Stromal cell of bone marrow (primary cell): ENCODE results near the gene ABTB2.
"Not testable (repeated sequence)": the region's sequence is repeated elsewhere in the genome, so short reads cannot be mapped to it uniquely, and the experiment has no call there.

Experiments used
- DNase-seq: peaks from one replicate; pipeline ENCODE4 v3.0.0-alpha.2; 2012; ENCODE audit warnings: low read depth

The ABTB2 gene

DNA sequence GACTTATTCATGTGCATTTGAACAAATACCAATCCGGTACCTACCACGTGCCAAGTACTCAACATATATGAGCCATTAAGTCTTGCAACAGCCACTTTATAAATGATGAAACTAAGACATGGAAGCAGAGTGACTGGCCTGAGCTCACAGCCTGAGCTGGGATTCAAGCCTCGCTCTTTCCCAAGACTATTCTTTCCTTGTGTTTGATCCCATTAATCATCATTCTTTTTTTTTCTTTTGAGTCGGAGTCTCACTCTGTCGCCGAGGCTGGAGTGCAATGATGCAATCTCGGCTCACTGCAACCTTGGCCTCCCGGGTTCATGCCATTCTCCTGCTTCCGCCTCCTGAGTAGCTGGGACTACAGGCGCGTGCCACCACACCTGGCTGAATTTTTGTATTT is 119.3 kb downstream of the ABTB2 start:
- no peak for DNase-seq

DNA sequence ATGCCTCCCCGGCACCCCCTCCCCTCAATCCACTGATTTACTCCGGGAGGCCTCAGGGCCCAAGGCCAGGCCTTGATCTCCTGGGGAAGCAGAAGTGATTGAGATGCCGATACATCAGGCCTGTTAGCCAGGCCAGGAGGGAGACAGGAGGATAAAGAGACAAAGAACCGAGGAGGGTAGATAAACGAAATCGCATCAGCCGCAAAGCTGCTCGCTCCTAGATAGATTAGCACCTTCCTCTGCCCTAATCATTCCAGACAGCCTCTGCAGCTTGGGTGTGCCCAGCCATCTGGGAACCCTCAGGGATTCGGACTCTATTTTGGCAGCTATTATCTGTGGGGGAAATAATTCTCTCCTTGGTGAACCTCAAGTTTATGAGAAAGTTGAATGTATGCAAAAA is 121.2 kb downstream of the ABTB2 start:
- DNase-seq, result no peak

DNA sequence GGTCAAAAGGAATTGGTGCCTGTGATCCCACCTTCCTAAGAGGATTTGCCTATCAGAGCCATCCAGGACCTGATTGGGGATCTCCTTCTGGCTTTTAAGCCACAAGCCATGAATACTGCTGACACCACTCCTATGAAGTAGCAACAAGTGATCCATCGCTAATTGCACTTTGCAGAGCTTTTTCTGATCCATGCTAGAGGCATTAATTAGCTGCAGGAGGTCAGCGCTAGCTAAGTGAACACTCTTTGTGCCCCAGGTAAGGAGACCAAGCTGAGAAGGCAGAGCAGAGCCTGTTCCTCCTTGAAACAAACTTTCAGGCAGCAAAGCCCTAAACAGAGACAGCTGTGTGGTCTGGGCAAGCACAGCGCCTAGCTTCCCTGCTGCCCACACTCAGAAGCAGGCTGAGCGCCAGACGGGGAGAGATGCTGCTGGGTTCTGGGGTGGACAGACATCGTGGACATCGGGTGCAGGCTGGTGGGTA is 122.2 kb downstream of the ABTB2 start:
- no peak for DNase-seq

DNA sequence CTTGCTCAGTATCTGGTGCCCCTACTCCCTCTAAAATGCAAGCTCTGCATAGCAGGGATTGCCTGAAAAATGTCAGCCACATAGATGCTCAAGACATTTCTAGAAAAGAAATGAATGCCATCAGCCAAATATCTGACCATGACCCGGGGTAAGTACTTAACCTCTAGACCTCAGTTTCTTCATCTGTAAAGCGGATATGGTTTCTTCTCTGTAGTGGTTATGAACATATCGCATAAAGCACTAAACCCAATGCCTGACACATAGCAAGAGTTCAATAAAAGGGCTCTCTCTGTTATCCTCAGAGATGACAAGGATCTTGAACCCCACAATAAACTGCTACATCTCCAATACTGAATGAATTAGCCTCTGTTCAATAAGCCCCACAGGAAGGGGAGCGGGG is 122.6 kb downstream of the ABTB2 start:
- no peak for DNase-seq

DNA sequence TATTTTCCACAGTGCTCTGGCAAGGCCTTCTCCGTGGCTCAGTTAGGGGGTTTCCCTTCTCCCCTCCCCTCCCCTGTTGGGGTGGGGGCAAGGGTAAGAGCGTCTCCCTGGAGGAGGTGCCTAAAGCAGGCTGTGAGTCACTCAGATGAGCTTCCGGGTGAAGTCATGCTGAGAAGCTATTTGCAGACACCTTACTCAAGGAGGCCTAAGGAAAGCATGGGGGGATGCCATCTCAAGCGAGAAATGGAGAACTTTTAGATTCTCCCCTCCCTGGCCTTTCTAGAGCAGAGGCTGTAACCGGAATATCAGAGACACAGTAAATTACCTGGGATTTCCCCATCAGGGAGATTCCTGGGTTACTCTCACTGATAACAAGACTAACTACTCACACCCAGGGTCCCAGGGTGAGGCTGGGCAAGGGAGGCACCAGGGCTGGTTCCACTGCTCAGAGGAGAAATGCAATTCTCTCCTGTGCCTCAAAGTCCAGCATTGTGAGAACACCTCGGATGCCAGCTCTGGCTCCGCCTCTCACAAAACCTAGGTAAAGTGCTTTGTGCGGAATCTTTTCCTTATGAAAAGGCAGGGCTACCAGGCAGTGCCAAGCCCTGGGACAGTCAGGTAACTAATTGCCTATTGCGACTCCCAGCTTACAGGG is 123.6 kb downstream of the ABTB2 start:
- no peak for DNase-seq

DNA sequence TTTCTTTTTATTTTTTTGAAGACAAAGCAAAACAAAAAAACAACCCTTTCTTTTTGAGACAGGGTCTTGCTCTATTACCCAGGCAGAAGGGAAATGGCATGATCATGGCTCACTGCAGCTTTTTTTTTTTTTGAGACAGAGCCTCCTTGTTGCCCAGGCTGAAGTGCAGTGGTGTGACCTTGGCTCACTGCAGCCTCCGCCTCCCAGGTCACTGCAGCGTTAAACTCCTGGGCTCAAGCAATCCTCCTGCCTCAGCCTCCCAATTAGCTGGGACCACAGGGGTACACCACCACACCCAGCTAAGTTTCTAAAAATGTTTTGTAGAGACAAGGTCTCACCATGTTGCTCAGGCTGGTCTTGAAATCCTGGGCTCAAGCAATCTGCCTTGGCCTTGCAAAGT is 124.6 kb downstream of the ABTB2 start:
- no peak for DNase-seq

DNA sequence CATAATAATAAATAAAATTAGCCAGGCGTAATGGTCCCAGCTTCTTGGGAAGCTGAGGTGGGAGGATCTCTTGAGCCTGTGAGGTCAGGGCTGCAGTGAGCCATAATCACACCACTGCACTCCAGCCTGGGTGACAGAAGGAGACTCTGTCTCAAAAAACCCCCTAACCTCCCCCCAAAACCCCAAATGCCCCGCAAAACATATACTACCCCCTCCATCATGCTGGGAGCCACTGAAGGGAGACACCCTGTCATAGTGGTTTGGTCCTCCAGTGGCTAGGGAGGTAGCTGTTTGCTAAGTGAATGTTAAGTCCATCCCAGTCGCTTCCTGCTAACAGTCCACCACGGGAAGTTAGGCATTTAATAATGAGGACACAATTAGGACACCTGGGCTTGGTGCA is 125.0 kb downstream of the ABTB2 start:
- DNase-seq, result no peak

DNA sequence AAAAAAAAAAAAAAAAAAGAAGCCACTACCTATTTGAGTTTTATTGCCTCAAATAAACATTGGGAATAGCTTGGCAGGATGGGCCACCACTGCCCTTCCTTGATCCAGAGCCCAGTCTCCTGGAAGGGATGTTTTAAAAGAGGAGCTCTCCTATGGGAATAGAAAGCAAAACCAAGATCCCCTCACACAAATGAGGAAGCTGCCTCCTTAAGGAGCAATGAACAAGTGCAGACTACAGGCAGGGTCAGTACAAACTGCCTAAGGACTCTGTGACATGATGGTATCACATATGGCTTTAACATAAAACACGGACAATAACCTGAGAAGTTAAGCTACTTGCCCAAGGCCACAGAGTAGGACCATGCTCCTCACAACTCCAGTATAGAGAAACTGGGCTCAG is 131.6 kb downstream of the ABTB2 start:
- no peak for DNase-seq

DNA sequence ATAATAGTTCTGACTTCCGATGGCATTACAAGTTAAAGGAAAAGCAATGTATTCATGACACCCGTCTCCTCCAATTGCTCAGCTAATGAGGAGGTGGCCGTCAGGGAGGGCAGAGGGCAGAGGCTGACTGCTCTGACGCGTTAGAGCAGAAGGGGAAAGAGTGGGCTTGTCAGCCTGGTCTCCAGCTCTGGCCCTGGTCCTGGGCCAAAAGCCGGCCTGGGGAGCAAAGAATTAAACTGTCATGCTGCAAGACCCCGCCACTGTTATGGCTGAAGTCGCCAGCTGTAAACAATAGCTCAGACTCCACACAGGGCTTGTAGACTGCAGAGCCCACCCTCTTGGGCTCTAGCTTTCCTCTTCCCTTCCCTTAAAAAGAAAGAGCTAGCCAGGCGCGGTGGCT is 132.7 kb downstream of the ABTB2 start:
- no peak for DNase-seq

DNA sequence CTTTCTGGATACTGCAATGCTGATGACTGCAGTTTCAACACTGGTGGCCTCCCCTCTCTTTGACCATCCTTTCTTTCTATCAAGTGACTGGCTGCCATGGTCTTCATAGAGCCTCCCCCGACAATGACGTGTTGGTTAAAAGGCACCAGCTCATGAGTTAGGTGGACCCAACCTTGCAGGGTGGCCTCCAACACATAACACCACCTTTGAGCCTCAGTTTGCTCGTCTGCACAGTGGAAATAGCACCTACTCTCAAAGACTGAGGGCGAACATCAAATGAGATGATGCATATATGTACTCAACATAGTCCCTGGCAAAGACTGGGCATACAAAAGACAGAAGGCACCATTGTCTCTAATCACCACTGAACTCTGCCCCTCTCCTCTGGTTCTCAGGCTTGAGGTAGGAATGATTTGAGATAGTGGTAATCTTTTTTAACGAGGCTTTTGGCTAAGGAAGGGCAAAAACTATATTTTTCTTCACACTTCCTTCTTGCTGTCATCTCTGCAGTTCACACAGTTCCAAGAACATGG is 133.3 kb downstream of the ABTB2 start:
- no peak for DNase-seq

DNA sequence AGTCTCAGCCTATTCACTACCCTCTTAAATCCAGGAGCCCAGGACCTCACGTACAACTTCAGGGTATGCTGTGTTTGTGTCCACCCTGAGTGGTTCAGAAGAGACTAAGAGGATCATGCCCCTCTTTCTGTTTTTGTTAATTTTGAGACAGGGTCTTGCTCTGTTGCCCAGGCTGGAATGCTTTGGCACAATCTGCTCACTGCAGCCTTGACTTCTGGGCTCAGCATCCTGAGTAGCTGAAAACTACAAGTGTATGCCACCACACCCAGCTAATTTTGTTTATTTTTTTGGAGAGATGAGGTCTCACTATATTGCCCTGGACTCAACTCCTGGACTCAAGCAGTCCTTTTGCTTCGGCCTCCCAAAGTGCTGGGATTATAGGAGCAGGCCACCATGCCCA is 133.9 kb downstream of the ABTB2 start:
- no peak for DNase-seq

DNA sequence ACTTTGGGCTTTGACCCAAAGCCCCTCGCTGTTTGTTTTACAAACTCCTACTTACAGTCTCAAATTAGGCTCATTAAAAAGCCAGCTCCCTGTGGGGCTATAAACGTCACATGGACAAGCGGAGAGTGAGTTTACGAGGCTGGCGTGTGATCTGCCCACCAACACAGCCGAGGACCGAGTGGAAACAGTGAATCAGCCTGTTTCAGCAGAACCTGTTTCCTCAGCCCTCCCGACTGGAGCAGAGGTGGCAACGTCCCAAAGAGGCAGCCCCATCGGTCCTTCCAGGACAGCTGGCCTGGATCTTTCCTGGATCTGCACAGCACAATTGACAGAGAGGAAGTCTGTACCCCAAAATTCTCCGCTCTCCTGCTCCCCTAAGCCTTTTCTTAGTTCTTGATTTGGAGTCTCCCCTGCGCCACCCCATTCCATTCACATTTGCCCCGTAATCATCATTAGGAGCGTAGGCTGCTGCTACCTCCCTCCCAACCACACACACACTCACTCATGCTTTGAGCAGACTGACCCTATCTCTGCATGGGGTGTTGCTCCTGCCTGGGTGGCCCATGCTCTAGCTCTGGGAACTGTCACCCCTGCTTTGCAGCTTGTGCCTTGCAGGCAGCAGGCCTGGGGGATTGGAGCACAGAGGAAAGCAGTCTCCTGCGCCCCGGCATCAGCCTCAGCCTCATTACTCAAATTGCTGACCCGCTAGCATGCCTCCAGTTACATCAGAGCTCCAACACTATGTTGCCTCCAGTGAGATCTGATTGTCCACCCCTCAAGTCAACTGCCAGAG is 134.6 kb downstream of the ABTB2 start:
- peak; percentile 76 for DNase-seq

DNA sequence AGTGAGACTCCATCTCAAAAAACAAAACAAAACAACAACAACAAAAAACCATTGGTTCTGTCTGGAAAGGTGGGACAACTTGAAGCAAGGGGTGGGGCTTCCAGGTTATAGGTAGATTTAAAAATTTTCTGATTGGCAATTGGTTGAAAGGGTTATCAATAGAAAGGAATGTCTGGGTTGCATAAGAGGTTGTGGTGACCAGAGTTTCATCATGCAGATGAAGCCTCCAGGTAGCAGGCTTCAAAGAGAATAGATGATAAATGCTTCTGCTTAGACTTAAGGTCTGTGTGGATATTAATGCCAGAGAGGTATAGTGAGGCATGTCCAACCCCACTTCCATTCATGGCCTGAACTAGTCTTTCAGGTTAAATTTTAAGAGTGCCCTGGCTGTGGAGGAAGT is 135.8 kb downstream of the ABTB2 start:
- DNase-seq, result no peak

DNA sequence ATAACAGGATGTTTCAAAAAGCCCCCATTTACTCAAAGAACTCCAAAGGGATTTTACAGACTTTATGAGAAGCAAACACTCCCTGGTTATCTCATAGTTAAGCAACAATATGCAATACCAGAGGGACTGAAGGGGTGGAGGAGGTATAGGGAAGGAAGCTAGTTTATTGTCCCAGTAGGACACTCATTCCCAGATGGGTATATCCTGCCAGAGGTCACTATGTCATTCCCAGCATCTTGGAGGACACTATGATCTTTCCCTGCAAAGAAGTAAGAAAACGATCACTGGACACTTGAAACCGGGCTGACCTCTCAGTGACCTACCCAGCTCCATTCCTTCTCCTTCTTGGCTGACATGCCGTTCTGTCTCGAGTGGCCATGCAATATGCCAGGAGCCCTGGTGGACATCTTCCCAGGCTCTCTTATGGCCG is 137.9 kb downstream of the ABTB2 start:
- no peak for DNase-seq

DNA sequence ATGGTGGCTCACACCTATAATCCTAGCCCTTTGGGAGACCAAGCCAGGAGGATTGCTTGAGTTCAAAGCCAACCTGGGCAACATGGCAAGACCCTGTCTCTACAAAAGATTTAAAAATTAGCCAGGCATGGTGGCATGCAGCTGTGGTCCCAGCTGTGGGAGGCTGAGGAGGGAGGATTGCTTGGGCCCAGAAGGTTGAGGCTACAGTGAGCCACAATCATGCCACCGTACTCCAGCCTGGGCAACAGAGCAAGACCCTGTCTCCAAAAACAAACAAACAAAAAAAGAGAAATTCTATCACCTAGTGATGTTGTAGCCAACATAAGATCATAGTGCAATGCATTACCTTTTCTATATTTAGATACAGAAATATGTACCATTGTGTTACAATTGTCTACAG is 138.5 kb downstream of the ABTB2 start:
- no peak for DNase-seq

DNA sequence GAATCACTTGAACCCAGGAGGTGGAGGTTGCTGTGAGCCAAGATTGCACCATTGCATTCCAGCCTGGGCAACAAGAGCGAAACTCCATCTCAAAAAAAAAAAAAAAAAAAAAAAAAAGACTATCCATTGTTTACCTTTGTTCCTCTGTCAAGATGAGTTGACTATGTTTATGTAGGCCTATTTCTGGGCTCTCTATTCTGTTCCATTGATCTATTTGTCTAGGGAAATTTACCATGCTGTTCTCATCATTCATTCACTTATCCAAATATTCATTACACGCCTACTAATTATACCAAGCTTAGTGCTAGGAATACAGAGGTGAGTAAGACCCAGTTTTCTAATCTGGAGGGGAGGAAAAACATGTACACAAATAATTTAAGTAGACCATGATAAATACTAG is 139.1 kb downstream of the ABTB2 start:
- DNase-seq, result not testable (repeated sequence)

DNA sequence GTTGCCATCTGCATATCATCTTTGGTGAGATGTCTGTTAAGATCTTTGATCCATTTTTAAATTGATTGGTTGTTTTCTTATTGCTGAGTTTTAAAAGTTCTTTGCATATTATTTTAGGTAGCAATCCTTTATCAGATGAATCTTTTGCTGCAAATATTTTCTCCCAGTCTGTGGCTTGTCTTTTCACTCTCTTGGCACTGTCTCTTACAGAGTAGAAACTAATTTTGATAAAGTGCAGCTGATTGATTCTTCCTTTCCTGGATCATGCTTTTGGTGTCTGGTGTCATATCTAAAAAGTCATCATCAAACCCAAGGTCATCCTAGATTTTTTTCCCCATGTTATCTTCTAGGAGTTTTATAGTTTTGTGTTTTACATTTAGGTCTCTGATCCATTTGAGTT is 139.7 kb downstream of the ABTB2 start:
- DNase-seq, result no peak

DNA sequence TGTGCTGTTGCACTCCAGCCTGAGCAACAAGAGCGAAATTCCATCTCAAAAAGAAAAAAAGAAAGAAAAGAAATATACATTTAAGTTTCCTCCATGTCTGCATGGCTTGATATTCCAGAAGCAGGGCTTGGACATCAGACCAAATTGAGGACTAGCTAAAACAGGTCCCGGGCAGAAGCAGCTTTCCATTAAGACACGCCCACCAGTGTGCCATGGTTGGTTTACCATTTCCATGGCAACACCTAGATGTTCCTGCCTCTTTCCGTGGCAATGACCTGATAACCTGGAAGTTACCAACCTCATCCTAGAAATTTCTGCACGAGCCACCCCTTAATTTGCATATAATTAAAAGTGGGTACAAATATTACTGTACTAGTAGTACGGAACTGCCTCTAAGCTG is 141.1 kb downstream of the ABTB2 start:
- DNase-seq, result no peak

DNA sequence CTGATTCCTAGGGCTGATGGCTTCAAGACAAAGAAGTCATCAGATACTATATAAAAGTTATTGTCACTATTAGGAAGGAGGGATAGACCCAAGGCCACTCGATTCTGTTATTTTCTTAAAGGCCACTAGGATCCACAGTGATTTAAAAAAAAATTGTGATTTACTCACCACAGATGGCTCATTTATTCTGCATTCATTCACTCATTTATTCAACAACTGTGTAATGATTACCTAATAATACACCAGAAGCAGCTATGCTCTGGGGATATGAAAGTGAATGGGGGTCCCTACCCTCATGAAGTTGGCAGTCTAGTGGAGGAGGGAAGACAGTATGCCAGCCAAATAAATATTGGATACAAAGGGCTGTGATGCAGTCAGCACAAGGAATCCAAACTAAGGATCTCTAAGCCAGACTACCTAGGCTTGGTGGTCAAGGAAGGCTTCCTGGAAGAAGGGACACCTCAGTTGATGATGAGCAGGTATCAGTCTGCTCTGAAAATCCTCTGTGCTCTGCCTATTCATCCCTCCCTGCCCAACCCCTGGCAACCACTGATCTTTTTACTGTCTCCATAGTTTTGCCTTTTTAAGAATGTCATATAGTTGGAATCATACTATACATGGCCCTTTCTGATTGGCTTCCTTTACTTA is 141.9 kb downstream of the ABTB2 start:
- DNase-seq, result no peak

DNA sequence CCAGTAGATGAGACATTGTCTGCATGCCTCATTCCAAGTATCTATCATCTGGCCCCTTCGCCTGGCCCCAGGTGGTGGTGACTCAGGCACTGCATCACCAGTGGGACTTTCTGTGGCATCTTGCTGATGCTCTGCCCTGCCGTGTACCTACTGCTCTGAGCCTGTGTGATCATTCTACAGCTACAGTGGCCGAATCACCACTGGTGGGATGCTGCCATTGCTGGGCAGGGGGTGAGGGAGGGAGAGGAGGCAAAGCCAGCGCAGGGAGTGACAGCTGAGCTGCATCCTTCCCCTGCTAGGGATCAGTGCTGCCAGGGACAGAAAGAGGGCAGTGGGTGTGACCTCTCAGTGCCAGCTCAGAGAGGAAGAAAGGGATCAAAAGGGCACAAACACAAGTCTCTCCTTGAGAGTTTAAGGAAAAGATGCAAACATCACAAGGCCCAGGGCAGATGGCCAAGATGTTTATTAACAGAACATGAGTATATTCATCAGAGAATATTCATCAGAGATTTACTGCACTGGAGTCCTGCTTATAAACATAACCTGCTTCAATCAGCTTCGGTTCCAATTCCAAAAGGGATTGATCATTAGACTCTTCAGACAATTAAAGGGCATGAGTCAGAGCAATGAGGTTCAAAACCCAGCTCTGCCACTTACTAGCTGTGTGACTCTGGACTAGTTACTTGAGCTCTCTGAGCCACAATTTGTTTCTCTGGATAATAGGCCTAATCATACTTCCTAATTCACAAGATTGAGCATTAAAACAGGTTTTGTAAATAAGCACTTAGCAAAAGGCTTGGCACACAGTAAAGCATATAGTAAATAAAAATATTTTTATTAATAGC is 142.6 kb downstream of the ABTB2 start:
- DNase-seq, result peak; percentile 45

DNA sequence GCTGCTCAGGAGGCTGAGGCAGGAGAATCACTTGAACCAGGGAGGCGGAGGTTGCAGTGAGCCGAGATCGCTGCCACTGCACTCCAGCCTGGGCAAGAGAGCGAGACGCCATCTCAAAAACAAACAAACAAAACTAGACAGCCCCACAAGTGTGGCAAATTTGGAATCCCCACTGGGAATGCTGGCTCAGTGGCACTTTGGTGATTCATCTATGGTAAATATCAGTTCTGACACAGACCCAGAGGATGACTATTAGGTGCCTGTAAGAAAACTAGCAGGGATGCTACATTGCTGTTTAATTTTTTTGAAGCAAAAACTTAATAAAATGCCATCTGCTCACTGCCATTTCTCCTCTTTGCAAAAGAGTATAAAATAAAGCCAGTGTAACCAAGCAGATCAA is 144.4 kb downstream of the ABTB2 start:
- no peak for DNase-seq

DNA sequence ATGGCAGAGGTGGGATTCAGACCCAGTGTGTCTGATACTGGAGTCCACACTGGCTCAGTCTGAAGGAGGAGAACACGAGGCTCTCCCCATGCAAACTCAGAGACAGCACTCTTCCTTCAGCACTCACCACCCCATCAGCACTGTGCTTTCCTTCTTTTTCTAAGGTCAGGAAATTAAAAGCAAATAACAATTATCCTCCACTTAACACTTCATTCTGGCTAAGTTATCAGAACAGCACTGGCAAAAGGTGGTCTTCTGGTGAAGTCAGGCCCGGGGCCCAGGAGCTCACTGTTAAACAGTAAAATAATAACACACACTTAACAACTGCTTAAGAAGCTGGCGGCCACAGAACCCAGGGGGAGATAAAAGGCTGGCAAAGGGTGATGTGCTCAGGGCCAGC is 145.2 kb downstream of the ABTB2 start:
- no peak for DNase-seq
